GM18907 (cell line): ENCODE data around the gene ARMC8.

Source experiments
- ATAC-seq: cut with Tn5 transposase; IDR thresholded peaks from one replicate; pipeline ENCODE4 v1.9.1; 2021; ENCODE audit warnings: mild to moderate bottlenecking, moderate library complexity; ENCODE audit not compliant: unreplicated experiment

The ARMC8 gene

DNA sequence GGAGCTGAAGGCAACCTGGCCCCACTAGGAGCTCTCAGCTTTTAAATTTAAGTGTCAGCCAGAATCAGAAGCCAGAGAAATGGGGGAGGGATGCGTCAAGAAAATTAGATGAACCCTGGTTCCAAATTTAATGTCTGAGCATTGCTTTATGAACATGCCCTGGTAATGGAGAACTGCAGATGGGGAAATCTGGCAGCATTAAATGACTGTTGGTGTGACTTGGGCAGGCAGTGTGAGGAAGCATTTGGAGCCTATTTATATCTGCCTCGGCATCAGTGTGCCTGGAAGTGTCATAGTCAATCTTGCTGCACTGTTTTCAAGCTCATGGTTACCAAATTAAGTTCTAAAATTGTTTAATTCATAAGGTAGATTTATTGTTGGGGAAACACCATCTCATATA lies 113.5 kb downstream of the ARMC8 start:
- ATAC-seq = no peak

GRCh38 chr3:138303474-138303873 lies 116.4 kb downstream of the ARMC8 start:
- no peak for ATAC-seq

- no peak for ATAC-seq
These were observed 120.8 kb downstream of the ARMC8 start for GRCh38 chr3:138307899-138308298.

DNA sequence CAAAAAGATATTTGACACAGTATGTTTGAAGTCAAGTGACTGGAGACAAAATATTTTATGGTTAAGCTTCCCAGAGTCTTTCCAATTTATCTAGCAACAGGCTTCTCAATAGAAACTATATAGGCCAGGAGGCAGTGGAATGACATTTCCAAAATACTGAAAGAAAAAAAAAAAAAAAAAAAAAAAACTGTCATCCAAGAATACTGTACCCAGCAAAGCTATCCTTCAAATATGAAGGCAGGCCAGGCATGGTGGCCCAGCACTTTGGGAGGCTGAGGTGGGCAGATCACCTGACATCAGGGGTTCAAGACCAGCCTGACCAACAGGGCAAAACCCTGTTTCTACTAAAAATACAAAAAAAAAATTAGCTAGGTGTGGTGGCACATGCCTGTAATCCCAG lies 121.7 kb downstream of the ARMC8 start:
- no peak for ATAC-seq

GRCh38 chr3:138310494-138310893 lies 123.4 kb downstream of the ARMC8 start:
- ATAC-seq = no peak

GRCh38 chr3:138314751-138315150 lies 127.7 kb downstream of the ARMC8 start:
- no peak for ATAC-seq

- no peak for ATAC-seq
These were observed 130.6 kb downstream of the ARMC8 start for GRCh38 chr3:138317687-138318086.

DNA sequence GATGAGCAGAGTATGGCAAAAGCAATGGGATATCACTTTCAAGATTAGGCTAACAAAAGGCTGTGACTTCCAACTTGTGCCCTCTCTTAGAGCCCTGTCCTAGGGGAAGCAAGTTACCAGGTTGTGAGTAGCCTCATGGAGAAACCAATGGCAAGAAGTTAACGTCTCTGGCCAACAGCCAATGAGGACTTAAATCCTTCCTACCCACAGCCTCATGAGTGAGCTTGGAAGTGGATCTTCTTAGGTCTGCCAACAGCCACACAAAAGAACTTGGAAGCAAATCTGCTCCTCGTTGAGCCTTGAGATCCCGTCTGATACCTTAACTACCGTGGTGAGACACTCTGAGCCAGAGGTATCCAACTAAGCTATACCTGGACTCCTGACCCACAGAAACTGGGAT lies 136.9 kb downstream of the ARMC8 start:
- no peak for ATAC-seq

DNA sequence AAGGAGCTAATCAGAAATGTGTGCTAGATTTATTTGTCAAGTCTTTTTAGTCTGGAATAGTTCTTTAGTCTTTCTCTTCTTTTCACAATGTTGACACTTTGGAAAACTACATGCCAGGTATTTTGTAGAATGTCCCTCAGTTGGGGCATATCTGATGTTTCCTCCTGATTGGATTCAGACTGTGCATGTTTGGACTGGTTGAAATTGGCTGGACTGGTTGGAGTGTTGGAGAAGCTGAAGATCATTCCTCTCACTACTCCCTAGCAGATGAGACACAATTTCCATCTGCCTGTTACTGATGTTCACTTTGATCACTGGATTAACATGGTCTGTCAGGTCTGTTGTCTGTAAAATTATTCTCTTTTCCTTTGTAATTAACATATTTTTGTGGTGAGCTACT lies 138.9 kb downstream of the ARMC8 start:
- ATAC-seq = no peak

DNA sequence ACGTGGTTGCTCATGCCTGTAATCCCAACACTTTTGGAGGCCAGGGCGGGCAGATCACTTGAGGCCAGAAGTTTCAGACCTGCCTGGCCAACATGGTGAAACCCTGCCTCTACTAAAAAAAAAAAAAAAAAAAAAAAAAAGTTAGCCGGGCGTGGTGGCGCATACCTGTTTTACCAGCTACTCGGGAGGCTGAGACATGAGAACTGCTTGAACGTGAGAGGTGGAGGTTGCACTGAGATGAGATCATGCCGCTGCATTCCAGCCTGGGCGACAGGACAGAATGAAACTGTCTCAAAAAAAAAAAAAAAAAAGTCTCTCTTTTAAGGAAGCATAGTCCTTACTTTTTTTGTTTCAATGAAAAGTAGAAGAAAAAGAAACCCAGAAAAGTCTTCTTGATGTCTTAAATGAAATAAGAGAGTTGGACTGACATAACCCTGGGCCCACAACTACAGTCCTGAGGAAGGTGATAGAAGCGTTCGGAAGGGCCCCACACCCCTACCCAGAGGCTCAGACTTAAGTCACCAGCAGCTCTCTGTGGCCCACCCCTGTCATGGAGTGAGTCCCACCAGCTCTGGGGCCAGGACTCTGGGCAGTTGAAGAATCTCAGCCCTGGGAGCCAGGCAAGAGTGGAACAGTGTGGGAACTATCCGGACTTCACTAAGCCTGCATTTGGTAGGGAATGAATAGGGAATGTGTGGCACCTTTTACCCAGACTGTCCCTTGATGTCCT lies 139.9 kb downstream of the ARMC8 start:
- no peak for ATAC-seq

GRCh38 chr3:138327831-138328230 lies 140.7 kb downstream of the ARMC8 start:
- no peak for ATAC-seq

DNA sequence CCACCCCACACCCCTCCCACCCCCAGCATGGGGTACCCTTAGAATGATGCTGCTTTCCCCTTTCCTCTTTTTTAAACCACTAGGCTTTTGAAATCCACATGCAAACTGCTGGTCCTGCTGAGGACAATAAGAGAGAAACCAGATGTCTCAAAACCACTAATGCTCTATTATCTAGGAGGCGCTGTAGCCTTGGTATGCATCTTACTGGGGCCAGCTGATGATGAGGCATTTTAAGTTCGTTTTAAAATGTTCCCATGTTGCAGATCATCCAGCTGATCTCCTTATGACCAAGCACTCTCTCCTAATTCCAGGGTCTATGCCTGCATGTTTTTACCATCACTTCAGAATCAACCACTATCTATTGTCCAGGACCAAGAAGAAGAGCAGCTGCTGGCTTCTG lies 141.2 kb downstream of the ARMC8 start:
- no peak for ATAC-seq

DNA sequence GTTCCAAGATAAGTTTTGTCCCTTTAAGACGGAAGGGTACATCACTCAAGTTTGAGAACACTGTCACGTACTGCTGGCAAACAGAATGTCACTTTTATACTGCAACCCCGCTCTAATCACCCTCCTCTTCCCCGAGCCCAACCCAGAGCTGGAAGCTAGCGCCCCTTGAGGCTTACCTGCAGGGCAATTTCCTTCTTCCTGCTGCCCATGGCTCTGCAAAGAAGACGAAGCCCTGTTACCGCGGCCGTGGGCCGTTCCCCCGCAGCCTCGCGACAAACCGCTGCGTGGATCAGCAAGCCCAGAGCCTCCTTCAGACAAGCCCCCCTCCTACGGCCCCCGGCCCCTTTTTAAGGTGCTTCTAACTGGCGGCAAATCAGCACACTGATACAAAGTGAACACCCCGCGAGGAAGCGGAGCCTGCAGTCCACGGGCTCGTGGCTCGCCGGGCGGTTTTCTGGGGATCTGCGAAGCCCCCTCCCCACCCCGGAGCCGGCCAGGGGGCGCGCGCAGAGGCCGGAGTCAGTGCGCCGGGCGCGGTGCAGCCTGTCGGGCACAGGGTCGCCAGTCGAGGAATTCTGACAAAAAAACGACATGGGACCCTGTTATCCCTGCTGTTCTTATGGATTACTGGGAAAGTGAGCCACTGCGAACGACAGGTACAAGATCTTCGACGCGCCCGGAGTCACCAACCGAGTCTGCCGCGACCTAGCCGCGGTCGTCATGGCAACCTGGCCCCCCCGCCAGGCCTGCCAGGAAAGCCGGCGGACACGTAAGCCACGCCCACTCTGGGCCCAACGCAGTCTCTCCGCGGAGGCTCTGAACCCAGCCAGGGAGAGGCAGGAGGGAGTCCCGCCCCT lies 142.3 kb downstream of the ARMC8 start, which contains the start of gene NME9:
TSS of gene NME9 (minus strand) at position 725 of the 857 bp plus-strand sequence. CDS start at position 209, 516 bp downstream.
- ATAC-seq = peak; percentile 70

DNA sequence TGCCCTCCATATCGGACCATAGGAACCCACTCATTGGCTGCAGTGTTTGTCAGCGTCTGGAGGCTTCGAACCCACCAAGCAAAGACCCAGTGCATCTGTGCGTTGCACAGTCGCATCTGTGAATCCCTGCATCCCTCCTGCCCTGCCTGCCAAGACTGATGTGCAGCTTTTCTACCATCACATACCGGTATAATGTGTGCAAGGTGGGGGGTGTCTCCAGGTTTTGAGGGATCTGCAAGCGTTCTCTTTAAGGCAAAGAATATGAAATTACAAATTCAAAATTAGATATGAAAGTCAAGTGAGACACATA lies 142.8 kb downstream of the ARMC8 start:
- ATAC-seq = no peak

DNA sequence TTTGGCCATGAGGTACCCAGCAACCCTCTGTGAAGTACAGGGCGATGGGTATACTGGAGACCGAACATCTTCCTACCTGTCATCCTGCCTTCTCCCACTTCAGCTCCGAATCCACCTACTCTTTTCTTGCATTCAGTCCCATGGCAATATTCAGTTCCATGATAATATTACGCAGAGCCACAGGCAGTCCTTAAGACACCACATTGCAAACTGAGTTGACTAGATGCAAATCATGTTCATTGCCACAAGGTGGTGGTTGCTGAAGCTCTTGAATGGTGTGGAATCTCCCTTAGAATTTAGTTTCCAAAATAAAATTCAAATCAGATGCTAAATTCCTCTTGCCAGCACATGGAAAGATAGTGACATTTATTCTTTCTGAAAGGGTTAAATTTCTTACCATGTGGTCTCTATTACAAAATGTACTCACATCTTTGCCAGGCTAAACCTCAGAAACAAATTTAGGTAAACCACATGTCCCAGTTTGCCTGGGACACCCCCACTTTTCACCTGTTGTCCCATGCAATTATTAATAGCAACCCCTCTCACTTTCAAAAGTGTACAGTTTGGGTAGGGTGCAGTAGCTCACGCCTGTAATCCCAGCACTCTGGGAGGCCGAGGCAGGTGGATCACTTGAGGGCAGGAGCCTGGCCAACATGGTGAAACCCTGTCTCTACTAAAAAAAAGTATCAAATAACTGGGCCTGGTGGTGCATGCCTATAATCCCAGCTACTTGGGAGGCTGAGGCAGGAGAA lies 144.2 kb downstream of the ARMC8 start:
- ATAC-seq = no peak

DNA sequence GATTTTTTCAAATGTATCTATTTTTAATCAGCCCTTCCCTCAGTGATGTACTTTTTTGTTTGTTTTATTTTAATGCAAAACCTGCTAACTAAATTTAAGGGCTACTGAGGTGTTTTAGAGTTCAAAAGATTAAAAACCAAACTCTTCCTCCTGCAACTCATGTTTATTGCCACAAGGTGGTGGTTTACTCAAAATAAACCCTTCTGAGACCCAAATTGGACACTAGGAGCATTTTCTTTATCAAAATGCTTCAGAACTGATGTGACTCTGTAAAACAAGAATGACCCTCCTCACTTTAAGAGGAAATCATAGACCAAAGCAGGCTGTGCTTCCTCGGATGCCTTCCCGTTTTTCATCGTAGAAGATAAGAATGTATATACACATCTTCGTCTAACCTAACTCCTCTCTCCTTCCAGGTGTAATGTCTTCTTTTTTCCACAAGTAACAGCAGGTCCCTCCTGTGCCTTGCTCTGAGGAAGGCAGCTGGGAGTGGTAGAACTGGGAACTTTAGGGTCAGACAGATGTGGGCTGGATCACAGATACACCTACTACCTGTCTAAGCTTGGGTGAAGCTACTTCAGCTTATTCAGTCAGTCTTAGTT lies 145.5 kb downstream of the ARMC8 start:
- no peak for ATAC-seq

DNA sequence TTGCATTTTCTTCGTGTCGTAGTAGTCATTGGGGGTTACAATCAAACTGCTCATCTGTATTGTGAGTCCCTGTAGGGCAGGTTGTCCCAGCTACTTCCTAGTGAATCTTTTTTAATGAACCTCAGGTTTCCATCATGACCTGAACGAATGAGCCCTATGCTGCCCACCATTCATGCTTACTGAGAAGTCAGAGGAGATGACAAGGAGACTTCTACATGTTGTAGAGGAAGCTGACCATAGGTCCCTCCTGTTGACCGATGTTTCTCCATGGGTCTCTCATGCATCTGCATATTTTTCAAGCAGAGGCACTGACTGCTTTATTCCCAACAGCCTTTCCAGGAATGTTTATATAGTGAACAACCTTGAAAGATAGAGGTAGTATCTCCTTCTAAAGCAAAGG lies 147.5 kb downstream of the ARMC8 start:
- ATAC-seq = no peak

- no peak for ATAC-seq
These were observed 149.4 kb downstream of the ARMC8 start for GRCh38 chr3:138336454-138336999.

DNA sequence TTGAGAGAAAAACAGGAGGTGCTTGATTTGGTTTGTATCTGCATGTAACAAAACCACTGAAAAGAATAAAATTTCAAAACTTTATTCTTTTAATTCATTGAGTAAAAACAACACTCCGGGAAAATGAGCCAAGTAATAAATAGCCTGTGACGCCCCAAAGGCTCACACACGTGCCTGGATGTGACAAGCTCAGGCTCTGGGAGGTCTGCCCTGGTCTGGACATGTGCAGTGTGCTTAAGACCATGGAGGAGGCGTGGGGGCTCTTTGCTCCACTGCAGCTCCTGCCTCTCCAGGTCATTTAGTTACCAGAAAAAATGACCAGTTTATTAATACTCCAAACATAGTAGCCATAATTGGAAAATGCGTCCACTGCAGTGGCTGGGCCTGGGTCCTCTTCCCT lies 151.1 kb downstream of the ARMC8 start:
- no peak for ATAC-seq

- ATAC-seq = no peak
These were observed 151.7 kb downstream of the ARMC8 start for GRCh38 chr3:138338811-138339210.

DNA sequence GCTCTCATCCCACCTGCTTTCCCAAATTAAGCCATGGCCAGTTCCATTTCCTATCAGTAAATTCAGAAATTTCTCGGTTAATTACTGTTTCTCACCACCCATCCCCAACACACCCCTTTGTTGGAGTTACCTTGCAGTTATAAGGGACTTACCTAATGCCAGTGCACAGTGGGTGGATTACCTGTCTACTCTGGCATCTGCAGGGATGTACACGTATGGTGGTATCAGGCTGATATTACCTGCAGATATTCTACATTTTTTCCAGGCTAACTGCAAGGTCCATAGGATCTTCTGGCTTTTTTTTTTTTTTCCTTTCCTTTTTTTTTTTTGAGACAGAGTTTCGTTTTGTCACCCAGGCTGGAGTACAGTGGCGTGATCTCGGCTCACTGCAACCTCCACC lies 153.4 kb downstream of the ARMC8 start:
- ATAC-seq = no peak
